HG03354 (cell line): ENCODE measurements around the gene FGFRL1.

ENCODE experiments used
- ATAC-seq: cut with Tn5 transposase; IDR thresholded peaks from one replicate; pipeline ENCODE4 v1.9.1; 2021; ENCODE audit warnings: mild to moderate bottlenecking; ENCODE audit not compliant: unreplicated experiment, poor library complexity, severe bottlenecking

Gene FGFRL1

GRCh38 chr4:1060121-1060520 lies 48.7 kb downstream of the FGFRL1 start:
- no peak for ATAC-seq

GRCh38 chr4:1060621-1061020 lies 49.2 kb downstream of the FGFRL1 start:
- ATAC-seq: no peak

GRCh38 chr4:1061056-1061700 lies 49.8 kb downstream of the FGFRL1 start:
- no peak for ATAC-seq

- ATAC-seq: no peak
Measured at GRCh38 chr4:1061760-1062159, 50.3 kb downstream of the FGFRL1 start.

- no peak for ATAC-seq
Measured at GRCh38 chr4:1062419-1062818, 51.0 kb downstream of the FGFRL1 start.

- no peak for ATAC-seq
Measured at GRCh38 chr4:1065732-1066131, 54.3 kb downstream of the FGFRL1 start.

- no peak for ATAC-seq
Measured at GRCh38 chr4:1069394-1069793, 58.0 kb downstream of the FGFRL1 start.

- ATAC-seq: peak; percentile 50
Measured at GRCh38 chr4:1072830-1073446, 61.5 kb downstream of the FGFRL1 start.

- ATAC-seq: no peak
Measured at GRCh38 chr4:1074077-1074476, 62.7 kb downstream of the FGFRL1 start.

GRCh38 chr4:1075225-1075624 lies 63.8 kb downstream of the FGFRL1 start:
- no peak for ATAC-seq

GRCh38 chr4:1075809-1076699 lies 64.6 kb downstream of the FGFRL1 start:
- no peak for ATAC-seq
